Endothelial cell of umbilical vein (primary cell): ENCODE results near the gene CARD11. TPM values are rescaled to one million over a fixed set of nuclear protein-coding genes. Genes with fewer than 3 reads are reported as not detected.

ENCODE experiments used
- BruUV-seq: library from RNA; stranded (reverse); fragments of 400-500 nt; replicated peaks from 2 replicates; lab custom pipeline; 2021; lab: Mats Ljungman, UMichigan
- CTCF ChIA-PET: fragments of 300-600, 350-600 bp; sonication (Branson Sonifier 250); formaldehyde crosslinking; loops from one replicate; lab custom pipeline; 2021; ENCODE audit warnings: antibody characterized with exemption, inconsistent platforms; lab: Charles Lee
- POLR2A ChIA-PET: fragments of 300-600, 350-600 bp; sonication (Branson Sonifier 250); formaldehyde crosslinking; loops from one replicate; lab custom pipeline; 2021; ENCODE audit warnings: antibody characterized with exemption, inconsistent platforms; lab: Charles Lee
- DNase-seq: peaks from one replicate; pipeline ENCODE4 v3.0.0-alpha.2; 2011; ENCODE audit warnings: low read depth, low spot score
- FAIRE-seq: peaks from 2 replicates; lab custom pipeline; 2011; peaks lifted over from hg19 to GRCh38; lab: Jason Lieb, UNC
- H2AFZ ChIP-seq: 2 replicates; pipeline ENCODE4 v1.6.0; 2012; ENCODE audit warnings: low read depth, low read length, control low read depth, inconsistent platforms
- H3K27ac ChIP-seq: 2 replicates; pipeline ENCODE4 v1.5.1; 2011; ENCODE audit warnings: low read depth, mild to moderate bottlenecking, control low read depth, low read length, moderate library complexity; ENCODE audit not compliant: insufficient read depth
- H3K27me3 ChIP-seq, 2 experiments: 2 replicates each; pipeline versions ENCODE4 v1.6.0 to v1.6.1; 2011; ENCODE audit warnings: low read length in 2 of 2, mixed read lengths in 1 of 2; ENCODE audit not compliant: control insufficient read depth in 2 of 2, insufficient read depth in 2 of 2
- H3K36me3 ChIP-seq, 2 experiments: 2 replicates in 1 of 2; 3 replicates in 1 of 2; pipeline ENCODE4 v1.5.1; 2011; ENCODE audit warnings: low read length in 2 of 2, mild to moderate bottlenecking in 1 of 2, moderate library complexity in 1 of 2; ENCODE audit not compliant: control insufficient read depth in 2 of 2, insufficient read depth in 2 of 2; ENCODE audit errors: extremely low read depth in 1 of 2
- H3K4me1 ChIP-seq: 3 replicates; pipeline ENCODE4 v1.5.1; 2011; ENCODE audit warnings: mild to moderate bottlenecking, low read length; ENCODE audit not compliant: control insufficient read depth, insufficient read depth; ENCODE audit errors: extremely low read depth
- H3K4me2 ChIP-seq: 2 replicates; pipeline ENCODE4 v1.6.1; 2011; ENCODE audit warnings: low read length, control low read depth, mixed read lengths; ENCODE audit not compliant: insufficient read depth
- H3K4me3 ChIP-seq, 3 experiments: fragments of 200-600 bp in 1 of 3; sonication (generic), shearing (Covaris generic) in 1 of 3; replicated peaks in 1 of 3; 2 replicates each; pipeline ENCODE4 v1.5.1; 2011 to 2016; ENCODE audit warnings: control low read depth in 3 of 3, low read length in 3 of 3, mild to moderate bottlenecking in 2 of 3, inconsistent platforms in 1 of 3, low read depth in 1 of 3, moderate library complexity in 1 of 3; ENCODE audit not compliant: insufficient read depth in 1 of 3
- H3K79me2 ChIP-seq: 2 replicates; pipeline ENCODE4 v1.6.0; 2012; ENCODE audit warnings: low read length, inconsistent platforms; ENCODE audit not compliant: control insufficient read depth, insufficient read depth
- H3K9ac ChIP-seq: replicated peaks from 2 replicates; pipeline ENCODE3; 2011; ENCODE audit warnings: low read length, control low read depth; ENCODE audit not compliant: insufficient read depth; ENCODE audit errors: extremely low read depth
- H3K9me1 ChIP-seq: replicated peaks from 3 replicates; pipeline ENCODE4 v1.6.0; 2011; ENCODE audit warnings: mild to moderate bottlenecking, low read length; ENCODE audit not compliant: control insufficient read depth, insufficient read depth; ENCODE audit errors: extremely low read depth
- H3K9me3 ChIP-seq: replicated peaks from 2 replicates; pipeline ENCODE4 v1.5.1; 2012; ENCODE audit warnings: low read length, inconsistent platforms; ENCODE audit not compliant: control insufficient read depth, insufficient read depth
- H4K20me1 ChIP-seq: replicated peaks from 2 replicates; pipeline ENCODE3; 2011; ENCODE audit warnings: mild to moderate bottlenecking, low read length; ENCODE audit not compliant: control insufficient read depth, insufficient read depth; ENCODE audit errors: extremely low read depth
- FOS ChIP-seq: IDR thresholded peaks from 2 replicates; pipeline ENCODE4 v1.6.1; 2011; ENCODE audit warnings: mild to moderate bottlenecking, low read length, moderate library complexity, borderline replicate concordance; ENCODE audit not compliant: insufficient read depth
- GATA2 ChIP-seq: IDR thresholded peaks from 2 replicates; pipeline ENCODE4 v1.7.0; 2011; ENCODE audit warnings: low read depth, mild to moderate bottlenecking, moderate library complexity, mixed read lengths, low read length; ENCODE audit not compliant: insufficient read length, insufficient read depth
- MAX ChIP-seq: IDR thresholded peaks from 2 replicates; pipeline ENCODE4 v1.6.1; 2011; ENCODE audit not compliant: insufficient read depth, insufficient read length
- MYC ChIP-seq: IDR thresholded peaks from one replicate; pipeline ENCODE4 v1.6.1; 2011; ENCODE audit warnings: mild to moderate bottlenecking, low read depth, low read length
- POLR2A ChIP-seq: IDR thresholded peaks from 2 replicates; pipeline ENCODE4 v1.6.1; 2012; ENCODE audit warnings: low read depth, mild to moderate bottlenecking, control low read depth, low read length
- POLR2AphosphoS5 ChIP-seq: IDR thresholded peaks from 2 replicates; pipeline ENCODE4 v1.6.1; 2012; ENCODE audit warnings: low read depth, mild to moderate bottlenecking, control low read depth, low read length, moderate library complexity; ENCODE audit not compliant: insufficient read depth
- dilution Hi-C: fragments of 300-500 bp; cut with MboI; formaldehyde crosslinking; loops from one replicate; pipeline ENCODE4 v1.15.0; 2019; ENCODE audit warnings: low sequenced_read_pairs; ENCODE audit not compliant: extremely low pct_ligation_motif_present
- intact Hi-C: fragments of 100-400 bp; cut with micrococcal nuclease; formaldehyde crosslinking; loops from one replicate; pipeline ENCODE4 v1.10.0; 2022
- polyA plus RNA-seq, 4 experiments: library from polyadenylated mRNA; depleted of rRNA in 3 of 4; stranded (reverse) in 3 of 4; unstranded in 1 of 4; fragments of >200 nt; gene quantifications; 2 replicates each; pipeline versions ENCODE4 v1.2.1 to v1.2.3, GENCODE V29; 2011 to 2012; ENCODE audit warnings: missing spikeins in 1 of 4
- total RNA-seq: library from RNA; stranded (reverse); gene quantifications from 2 replicates; pipeline ENCODE4 v1.2.3, GENCODE V29; 2021

CARD11 gene
- total and polyA plus RNA-seq, 2 donors (not counting 3 experiments of a cell fraction or from before 2014, with no cell fraction given): 20.4 to 41.8 TPM

- H3K9me1 ChIP-seq: no peaks in the 10 kb centered on the region
- dilution Hi-C loops (no loop called here), intact Hi-C loops (no loop called here)
- DNase-seq: no peak
- ChIA-PET CTCF (no interaction called here), POLR2A (no interaction called here)
- H3K4me2 ChIP-seq: no peak overlapping the region
- H3K4me3 ChIP-seq: no peak overlapping the region
- no peak for TF ChIP-seq GATA2
- TF ChIP-seq POLR2AphosphoS5: no peak
- TF ChIP-seq POLR2A: no peak
- TF ChIP-seq FOS: no peak
- no peak for TF ChIP-seq MYC
- H3K79me2 ChIP-seq: no peaks in the 10 kb centered on the region
- no peak for FAIRE-seq
- no peak overlapping the region for H3K9ac ChIP-seq
- H3K4me1 ChIP-seq: no peaks in the 10 kb centered on the region
- no peaks in the 10 kb centered on the region for H3K9me3 ChIP-seq
- H3K27ac ChIP-seq: no peak overlapping the region
- H3K36me3 ChIP-seq: no peaks in the 10 kb centered on the region
- BruUV-seq: no TSS peak
- H3K27me3 ChIP-seq: no peaks in the 10 kb centered on the region
- H2AFZ ChIP-seq: no peak overlapping the region
- H4K20me1 ChIP-seq: no peaks in the 10 kb centered on the region
These were observed 161.6 kb downstream of the CARD11 start for GRCh38 chr7:2882111-2882510.

GRCh38 chr7:2880874-2881533 is 162.7 kb downstream of the CARD11 start:
- intact Hi-C loops: no loop called here
- H2AFZ ChIP-seq: no peak overlapping the region
- H3K9ac ChIP-seq: no peak overlapping the region
- TF ChIP-seq GATA2 (no peak), MAX (no peak)
- POLR2A ChIA-PET: no interaction called here
- FAIRE-seq (no peak), DNase-seq (no peak)
- no peaks in the 10 kb centered on the region for H3K9me1 ChIP-seq
- no peak overlapping the region for H3K4me2 ChIP-seq
- H4K20me1 ChIP-seq: no peaks in the 10 kb centered on the region
- no peak overlapping the region for H3K27ac ChIP-seq
- H3K4me3 ChIP-seq: no peak overlapping the region
- CTCF ChIA-PET: interaction anchor here (1.2 kb wide), 1 partner anchor 15 kb away, joined by 5 read pairs; no protein-coding TSS in a partner anchor
- H3K27me3 ChIP-seq: no peaks in the 10 kb centered on the region
- H3K4me1 ChIP-seq: no peaks in the 10 kb centered on the region
- dilution Hi-C loops: no loop called here
- no peaks in the 10 kb centered on the region for H3K36me3 ChIP-seq
- no peaks in the 10 kb centered on the region for H3K9me3 ChIP-seq
- no TSS peak for BruUV-seq
- no peaks in the 10 kb centered on the region for H3K79me2 ChIP-seq
